Panc1 (cell line): ENCODE measurements around the gene RAB3GAP2.

ENCODE experiments used
- POLR2AphosphoS5 ChIP-seq: IDR thresholded peaks from 2 replicates; pipeline ENCODE4 v1.6.1; 2012; ENCODE audit warnings: mild to moderate bottlenecking, low read depth, low read length, moderate library complexity
- REST ChIP-seq, 2 experiments: IDR thresholded peaks; 2 replicates each; pipeline ENCODE4 v1.6.1; 2011 to 2012; ENCODE audit warnings: low read depth in 2 of 2, control low read depth in 1 of 2, low read length in 1 of 2, mild to moderate bottlenecking in 1 of 2, moderate library complexity in 1 of 2; ENCODE audit not compliant: insufficient read depth in 1 of 2
- TCF7L2 ChIP-seq: IDR thresholded peaks from 2 replicates; pipeline ENCODE4 v1.6.1; 2011; ENCODE audit warnings: mild to moderate bottlenecking, low read depth, low read length, inconsistent platforms
- TF ChIP-seq, protein P1 (sequence below): fragments of 450-650 bp; IDR thresholded peaks from 2 replicates; pipeline ENCODE4 v1.5.1; 2017; ENCODE audit warnings: mild to moderate bottlenecking

DNA sequence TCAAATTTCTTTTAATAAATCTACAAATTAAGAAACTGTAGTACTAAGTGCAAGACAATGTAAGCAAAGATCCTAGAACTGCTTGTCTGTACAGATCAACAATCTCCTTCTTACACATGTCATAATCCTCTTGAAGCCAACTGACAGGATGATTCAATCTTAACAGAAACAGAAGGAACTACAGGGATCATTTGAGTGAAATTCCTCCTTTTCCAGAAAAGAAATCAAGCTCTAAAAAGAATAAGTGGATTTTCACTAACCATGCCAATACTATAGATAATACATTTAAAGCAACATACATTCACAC lies 53.2 kb downstream of the RAB3GAP2 start:
- TF ChIP-seq, protein P1, sequence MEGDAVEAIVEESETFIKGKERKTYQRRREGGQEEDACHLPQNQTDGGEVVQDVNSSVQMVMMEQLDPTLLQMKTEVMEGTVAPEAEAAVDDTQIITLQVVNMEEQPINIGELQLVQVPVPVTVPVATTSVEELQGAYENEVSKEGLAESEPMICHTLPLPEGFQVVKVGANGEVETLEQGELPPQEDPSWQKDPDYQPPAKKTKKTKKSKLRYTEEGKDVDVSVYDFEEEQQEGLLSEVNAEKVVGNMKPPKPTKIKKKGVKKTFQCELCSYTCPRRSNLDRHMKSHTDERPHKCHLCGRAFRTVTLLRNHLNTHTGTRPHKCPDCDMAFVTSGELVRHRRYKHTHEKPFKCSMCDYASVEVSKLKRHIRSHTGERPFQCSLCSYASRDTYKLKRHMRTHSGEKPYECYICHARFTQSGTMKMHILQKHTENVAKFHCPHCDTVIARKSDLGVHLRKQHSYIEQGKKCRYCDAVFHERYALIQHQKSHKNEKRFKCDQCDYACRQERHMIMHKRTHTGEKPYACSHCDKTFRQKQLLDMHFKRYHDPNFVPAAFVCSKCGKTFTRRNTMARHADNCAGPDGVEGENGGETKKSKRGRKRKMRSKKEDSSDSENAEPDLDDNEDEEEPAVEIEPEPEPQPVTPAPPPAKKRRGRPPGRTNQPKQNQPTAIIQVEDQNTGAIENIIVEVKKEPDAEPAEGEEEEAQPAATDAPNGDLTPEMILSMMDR = no peak
- TF ChIP-seq POLR2AphosphoS5 = no peak
- TF ChIP-seq REST (IDR thresholded peaks at IDR 0.05; ENCODE audit: insufficient read depth in 1 of 2, low read depth in 2 of 2, low read length in 1 of 2) = no peak
- no peak for TF ChIP-seq TCF7L2
